Measurements from ENCODE around the gene PNPLA2. TPM values are rescaled to one million over a fixed set of nuclear protein-coding genes. Genes with fewer than 3 reads are reported as not detected.
A peak's percentile ranks its signal among the peaks of the same experiment; 100 is the strongest.

PNPLA2 gene
- total RNA-seq, 4 donors from 2014 or later = 39.7 to 79.4 (median 58.9) TPM

DNA sequence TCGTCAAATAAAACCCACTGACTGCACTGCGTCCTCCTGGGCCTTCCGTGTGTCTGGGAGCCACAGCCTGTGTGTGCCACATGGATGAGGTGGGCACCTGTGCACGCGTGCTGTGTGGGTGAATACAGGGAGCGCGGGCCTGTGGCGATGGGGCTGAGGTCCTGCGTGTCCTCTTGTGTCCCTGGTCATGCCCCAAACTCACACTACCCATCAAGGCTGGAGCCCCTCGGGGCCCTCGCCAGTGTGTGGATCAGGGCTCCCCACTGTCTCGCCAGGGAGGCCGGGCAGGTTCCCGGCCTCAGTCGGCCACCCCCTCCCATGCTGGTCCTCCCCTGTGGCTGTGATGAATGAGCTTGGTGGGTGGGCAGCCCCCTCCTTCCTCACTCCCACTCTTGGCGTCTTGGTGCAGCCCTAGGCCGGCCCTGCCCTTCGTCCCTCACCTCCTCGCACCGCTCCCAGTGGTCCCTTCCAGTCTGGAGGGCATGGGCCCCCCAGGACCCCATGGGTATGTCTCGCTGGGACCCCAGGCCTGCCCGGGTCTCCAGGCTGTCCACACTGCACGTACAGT, 13.3 kb downstream of the PNPLA2 start:
- no peak for TF ChIP-seq POLR2A (IDR thresholded peaks at IDR 0.05)
- TF ChIP-seq, protein P1, sequence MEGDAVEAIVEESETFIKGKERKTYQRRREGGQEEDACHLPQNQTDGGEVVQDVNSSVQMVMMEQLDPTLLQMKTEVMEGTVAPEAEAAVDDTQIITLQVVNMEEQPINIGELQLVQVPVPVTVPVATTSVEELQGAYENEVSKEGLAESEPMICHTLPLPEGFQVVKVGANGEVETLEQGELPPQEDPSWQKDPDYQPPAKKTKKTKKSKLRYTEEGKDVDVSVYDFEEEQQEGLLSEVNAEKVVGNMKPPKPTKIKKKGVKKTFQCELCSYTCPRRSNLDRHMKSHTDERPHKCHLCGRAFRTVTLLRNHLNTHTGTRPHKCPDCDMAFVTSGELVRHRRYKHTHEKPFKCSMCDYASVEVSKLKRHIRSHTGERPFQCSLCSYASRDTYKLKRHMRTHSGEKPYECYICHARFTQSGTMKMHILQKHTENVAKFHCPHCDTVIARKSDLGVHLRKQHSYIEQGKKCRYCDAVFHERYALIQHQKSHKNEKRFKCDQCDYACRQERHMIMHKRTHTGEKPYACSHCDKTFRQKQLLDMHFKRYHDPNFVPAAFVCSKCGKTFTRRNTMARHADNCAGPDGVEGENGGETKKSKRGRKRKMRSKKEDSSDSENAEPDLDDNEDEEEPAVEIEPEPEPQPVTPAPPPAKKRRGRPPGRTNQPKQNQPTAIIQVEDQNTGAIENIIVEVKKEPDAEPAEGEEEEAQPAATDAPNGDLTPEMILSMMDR (IDR thresholded peaks at IDR 0.05) = no peak
- no peak for TF ChIP-seq POLR2AphosphoS5 (IDR thresholded peaks at IDR 0.05)
- TF ChIP-seq EP300 (IDR thresholded peaks at IDR 0.05) = no peak
- 80 to 91% methylated on average over 3 to 5 of the region's 23 CpGs for WGBS, 2 donors (ENCODE audit: low coverage in 1 of 2)
- Histone ChIP-seq H3K9me3 (no peaks in the 10 kb centered on the region), H3K4me1 (peaks cover 0 to 96% (median 50%) of the 10 kb centered on the region in 3 donors), H3K27ac (peak overlapping the region in 3 of 4 donors; percentile 82 to 89 (median 87)), H3K4me3 (peak overlapping the region in 1 of 2 donors; percentile 87), H3K27me3 (peaks cover 55% of the 10 kb centered on the region), H3K36me3 (peaks cover 0 to 13% of the 10 kb centered on the region in 2 donors)
- no peak for ATAC-seq

DNA sequence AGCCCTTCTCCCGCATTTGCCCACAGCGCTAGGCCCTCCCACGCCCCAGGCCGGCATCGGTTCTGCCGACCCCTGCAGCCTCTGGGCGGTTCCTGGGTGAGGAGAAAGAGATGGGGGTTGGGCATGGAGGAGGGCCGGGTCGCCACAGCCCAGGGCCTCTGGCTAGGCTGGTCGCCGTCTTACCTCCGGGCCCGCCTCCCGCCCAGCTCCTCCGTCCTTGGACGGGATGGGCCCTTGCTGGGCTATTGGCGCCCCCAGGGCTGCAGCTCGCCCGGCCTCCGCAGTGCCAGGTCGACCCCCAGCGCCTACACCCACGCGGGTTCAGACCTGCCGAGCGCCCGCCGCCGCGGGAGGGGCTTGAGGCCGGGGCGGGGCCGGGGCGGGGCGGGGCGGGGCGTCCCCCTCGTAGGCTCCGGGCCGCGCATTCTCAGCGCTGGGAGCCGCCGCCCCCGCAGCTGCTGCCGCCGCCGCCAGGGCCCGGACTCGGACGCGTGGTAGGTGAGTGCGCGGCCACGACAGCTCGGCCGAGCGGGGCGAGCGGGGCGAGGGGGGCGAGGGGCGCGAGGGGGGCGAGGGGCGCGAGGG, 13.9 kb downstream of the PNPLA2 start, which contains the start of gene CD151:
TSS of gene CD151 (plus strand) at position 424 of the 585 bp plus-strand sequence. CDS start 3,118 bp downstream, outside the sequence.
- H3K9me3 ChIP-seq = no peaks in the 10 kb centered on the region
- TF ChIP-seq, protein P1 (IDR thresholded peaks at IDR 0.05) = peak in 1 of 4 experiments; percentile 30
- TF ChIP-seq EP300 (IDR thresholded peaks at IDR 0.05) (no peak), POLR2AphosphoS5 (IDR thresholded peaks at IDR 0.05) (peak; percentile 31)
- ATAC-seq = peak; percentile 68
- no CpG with 5 or more reads among the region's 67 CpGs for whole genome bisulfite sequencing, 2 donors (ENCODE audit: low coverage in 1 of 2)
- peaks cover 50% of the 10 kb centered on the region for H3K27me3 ChIP-seq
- H3K36me3 ChIP-seq = peaks cover 0 to 18% of the 10 kb centered on the region in 2 donors
- H3K4me1 ChIP-seq = peaks cover 0 to 96% (median 46%) of the 10 kb centered on the region in 3 donors
- H3K4me3 ChIP-seq = peak within 1 kb of the TSS; percentile 73 to 87
- peak within 1 kb of the TSS; percentile 66 to 89 (median 84) for H3K27ac ChIP-seq

DNA sequence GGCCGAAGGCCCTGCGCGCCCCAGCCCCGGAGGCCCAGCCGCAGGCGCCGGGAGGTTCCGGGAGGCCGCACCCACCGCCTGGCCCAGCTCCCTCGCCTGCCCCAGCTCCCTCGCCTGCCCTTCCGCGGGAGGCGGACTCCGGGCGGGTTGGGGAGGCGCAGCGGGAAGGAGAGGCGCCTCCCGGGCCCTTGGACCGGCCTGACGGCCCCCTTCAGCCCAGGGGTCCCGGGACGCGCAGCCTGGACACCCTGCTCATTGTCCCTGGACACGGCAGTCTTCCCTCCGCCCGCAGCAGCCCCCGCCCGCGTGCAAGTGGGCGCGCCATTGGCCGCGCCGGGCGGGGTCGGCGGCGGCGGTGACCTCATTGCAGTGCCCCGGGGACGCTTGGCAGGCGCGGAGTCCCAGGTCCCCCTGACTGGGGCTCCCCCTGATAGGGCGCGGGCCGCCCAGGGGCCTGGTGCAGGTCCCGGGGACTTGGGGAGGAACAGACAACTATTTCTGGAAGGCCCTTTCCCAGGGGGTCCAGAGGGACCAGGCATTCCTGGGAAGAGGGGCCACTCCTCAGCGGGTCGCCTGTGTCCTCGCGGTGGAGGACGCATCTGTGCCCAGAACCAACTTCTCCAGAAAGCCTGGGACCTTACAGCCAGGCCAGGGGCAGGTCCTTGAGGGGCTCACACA, 14.5 kb downstream of the PNPLA2 start:
- ATAC-seq = peak; percentile 61
- TF ChIP-seq, protein P1 (IDR thresholded peaks at IDR 0.05) = no peak
- peak in 1 of 2 donors; percentile 34 for TF ChIP-seq POLR2A (IDR thresholded peaks at IDR 0.05)
- TF ChIP-seq POLR2AphosphoS5 (IDR thresholded peaks at IDR 0.05) = peak; percentile 50

DNA sequence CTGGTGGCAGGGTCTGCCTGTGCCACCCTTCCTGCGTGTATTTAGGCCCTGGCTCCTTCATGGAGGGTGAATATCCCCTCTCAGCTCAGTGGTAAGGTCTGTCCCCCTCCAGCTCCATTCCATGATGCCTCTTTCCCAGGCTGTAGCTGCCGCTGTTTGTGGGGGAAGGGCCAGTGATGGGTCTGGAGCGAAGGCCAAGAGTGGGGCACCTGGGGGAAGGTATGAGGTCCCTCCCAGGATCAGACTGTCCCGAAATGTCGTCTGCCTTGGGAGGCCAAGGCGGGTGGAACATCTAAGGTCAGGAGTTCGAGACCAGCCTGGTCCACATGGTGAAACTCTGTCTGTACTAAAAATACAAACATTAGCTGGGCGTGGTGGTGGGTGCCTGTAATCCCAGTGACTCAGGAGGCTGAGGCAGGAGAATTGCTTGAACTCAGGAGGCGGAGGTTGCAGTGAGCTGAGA, 15.2 kb downstream of the PNPLA2 start:
- peaks cover 37% of the 10 kb centered on the region for H3K27me3 ChIP-seq
- peaks cover 0 to 96% (median 43%) of the 10 kb centered on the region in 3 donors for H3K4me1 ChIP-seq
- ATAC-seq = no peak
- peak overlapping the region; percentile 73 to 87 for H3K4me3 ChIP-seq
- H3K9me3 ChIP-seq = no peaks in the 10 kb centered on the region
- H3K36me3 ChIP-seq = peaks cover 0 to 31% of the 10 kb centered on the region in 2 donors
- TF ChIP-seq POLR2AphosphoS5 (IDR thresholded peaks at IDR 0.05) (no peak), POLR2A (IDR thresholded peaks at IDR 0.05) (no peak), EP300 (IDR thresholded peaks at IDR 0.05) (no peak)
- TF ChIP-seq, protein P1 (IDR thresholded peaks at IDR 0.05) = no peak
- peak overlapping the region; percentile 66 to 89 (median 84) for H3K27ac ChIP-seq
- WGBS, 2 donors (ENCODE audit: low coverage in 1 of 2) = 21 to 43% methylated on average over 2 of the region's 9 CpGs

More for the DNA sequence above, 14.5 kb downstream of the PNPLA2 start:
- Histone ChIP-seq H3K27me3 (peaks cover 43% of the 10 kb centered on the region), H3K27ac (peak overlapping the region; percentile 66 to 89 (median 84)), H3K4me1 (peaks cover 0 to 96% (median 46%) of the 10 kb centered on the region in 3 donors), H3K9me3 (no peaks in the 10 kb centered on the region), H3K4me3 (peak overlapping the region; percentile 73 to 87), H3K36me3 (peaks cover 0 to 25% of the 10 kb centered on the region in 2 donors)
- WGBS, 2 donors (ENCODE audit: low coverage in 1 of 2) = no CpG with 5 or more reads among the region's 55 CpGs

All from gastroesophageal sphincter (tissue), 4 donors.